ENCODE data around the gene CD28.
"Not testable (repeated sequence)": the region's sequence is repeated elsewhere in the genome, so short reads cannot be mapped to it uniquely, and the experiment has no call there.

CD28 gene

DNA sequence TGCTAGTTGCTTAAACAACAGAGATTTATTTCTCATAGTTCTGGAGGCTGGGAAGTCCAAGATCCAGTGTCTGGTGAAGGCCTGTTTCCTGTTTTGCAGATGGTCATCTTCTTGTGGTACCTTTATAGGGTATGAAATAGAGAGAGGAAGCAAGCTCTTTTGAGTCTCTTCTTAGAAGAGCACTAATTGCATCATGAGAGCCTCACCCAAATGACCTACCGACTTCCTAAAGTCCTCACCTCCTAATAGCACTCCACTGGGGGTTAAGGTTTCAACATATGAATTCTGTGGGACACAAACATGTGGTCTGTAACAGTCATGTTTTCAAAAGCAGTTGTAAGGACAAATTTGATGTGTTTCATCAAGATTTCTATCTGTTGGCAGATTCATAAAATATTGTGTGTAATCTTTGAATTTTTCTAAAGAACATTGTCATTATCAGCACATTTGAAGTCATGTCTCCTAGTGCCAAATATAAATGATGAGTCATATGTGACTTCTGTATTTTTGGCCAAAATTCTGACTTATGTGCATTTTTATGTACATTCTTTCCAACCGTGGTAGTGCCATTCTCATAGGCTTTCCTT, 45.3 kb downstream of the CD28 start:
- no peak for DNase-seq

DNA sequence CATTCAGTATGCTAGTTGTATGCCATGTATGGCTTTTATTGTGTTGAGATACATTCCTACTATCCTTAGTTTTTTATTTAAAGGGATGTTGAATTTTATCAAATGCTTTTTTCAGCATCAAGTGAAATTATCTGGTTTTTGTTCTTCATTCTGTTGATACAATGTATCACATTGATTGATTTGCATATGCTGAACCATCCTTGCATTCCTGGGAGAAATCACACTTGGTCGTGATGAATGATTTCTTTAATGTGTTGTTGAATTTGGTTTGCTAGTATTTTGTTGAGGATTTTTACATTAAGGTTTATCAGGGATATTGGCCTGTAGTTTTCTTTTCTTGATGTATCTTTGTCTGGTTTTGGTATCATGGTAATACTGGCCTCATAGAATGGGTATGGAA, 49.7 kb downstream of the CD28 start:
- DNase-seq, result no peak

- DNase-seq, result no peak
Observed at GRCh38 chr2:203758841-203759689, 52.6 kb downstream of the CD28 start.

DNA sequence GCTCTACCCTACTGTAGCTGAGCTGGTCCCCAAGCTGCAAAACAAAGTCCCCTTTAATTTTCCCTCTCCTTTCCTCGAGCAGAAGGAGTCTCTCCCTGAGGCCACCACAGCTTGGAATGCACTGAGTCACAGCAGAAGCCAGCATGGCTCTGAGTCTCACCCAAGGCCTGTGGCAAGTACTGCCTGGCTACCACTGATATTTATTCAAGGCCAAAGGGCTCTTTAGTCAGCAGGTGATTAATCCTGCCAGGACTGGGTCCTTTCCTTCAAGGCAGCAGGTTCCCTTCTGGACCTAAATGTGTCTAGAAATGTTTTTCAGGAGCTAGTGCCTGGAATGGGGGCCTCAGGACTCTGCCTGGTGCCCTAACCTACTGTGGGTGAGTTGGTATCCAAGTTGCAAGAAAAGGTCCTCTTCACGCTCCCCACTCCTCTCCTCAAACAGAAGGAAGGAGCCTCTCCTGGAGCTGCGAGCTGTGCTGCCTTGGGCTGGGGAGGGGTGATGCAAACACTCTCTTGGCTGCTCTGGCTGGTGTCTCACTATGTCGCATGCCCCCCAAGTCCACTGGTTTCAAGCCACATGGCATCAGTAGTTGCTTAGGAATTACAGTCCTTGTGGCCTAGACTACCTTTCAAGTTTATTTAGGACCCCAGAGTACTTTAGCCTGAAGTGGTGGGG, 53.4 kb downstream of the CD28 start:
- DNase-seq, result no peak

DNA sequence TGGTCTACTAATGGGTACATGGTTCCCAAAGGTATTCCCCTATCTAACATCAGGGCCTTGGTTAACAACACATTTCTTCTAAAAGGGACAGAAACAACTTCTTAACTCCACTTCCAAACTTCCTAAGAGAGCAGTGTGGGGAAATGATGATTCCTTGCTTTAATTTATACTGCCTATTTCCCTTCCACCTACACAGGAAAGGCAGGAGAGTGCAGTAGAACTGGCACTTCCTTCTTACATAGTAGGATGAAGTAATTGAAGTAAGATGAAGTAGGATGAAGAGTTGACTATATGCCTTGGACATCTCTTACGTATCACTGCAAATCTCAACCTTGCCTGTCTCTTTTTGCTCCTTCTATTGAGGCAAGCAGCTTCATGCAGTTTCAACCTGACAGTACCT, 54.7 kb downstream of the CD28 start:
- no peak for DNase-seq

- no peak for DNase-seq
Observed at GRCh38 chr2:203763241-203763937, 57.0 kb downstream of the CD28 start.

- DNase-seq, result no peak
Observed at GRCh38 chr2:203763938-203764664, 57.7 kb downstream of the CD28 start.

GRCh38 chr2:203772456-203773165, 66.2 kb downstream of the CD28 start:
- no peak for DNase-seq

DNA sequence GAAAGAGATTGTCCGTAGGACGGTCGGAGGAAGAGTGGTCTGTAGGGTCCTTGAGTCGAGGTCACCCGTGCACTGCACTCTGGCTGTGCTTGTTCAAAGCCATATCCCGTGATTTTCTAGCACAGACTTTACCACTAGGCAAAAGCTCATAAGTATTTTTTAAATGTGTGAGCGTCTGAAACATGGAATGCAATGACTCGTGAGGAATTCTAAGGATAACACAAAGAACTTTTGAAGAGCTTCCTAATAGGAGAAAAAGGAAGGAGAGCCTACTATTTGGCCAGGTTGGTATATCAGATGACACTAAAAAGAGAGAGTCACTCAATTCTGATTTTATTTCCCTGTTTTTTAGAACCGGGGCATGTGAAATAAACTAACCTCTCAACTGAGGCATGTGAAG, 68.3 kb downstream of the CD28 start:
- DNase-seq, result no peak

DNA sequence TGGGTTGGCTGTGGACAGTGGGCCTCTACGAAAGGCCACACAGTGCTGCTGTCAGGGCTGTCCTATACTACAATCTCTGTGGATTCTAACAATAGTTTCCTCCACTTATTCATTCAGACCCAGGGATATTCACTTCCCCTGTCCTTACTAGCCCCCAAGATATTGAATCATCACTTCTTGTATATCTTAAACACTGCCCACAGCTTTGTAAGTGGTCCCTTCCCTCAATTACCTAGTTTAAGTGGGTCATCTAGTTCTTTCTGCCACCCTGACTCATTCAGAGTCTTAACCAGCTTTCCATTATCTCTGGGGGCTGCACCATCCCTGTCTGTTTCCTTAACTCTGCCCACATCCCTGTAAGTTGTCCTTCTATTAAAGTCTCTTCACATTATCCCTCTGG, 69.2 kb downstream of the CD28 start:
- no peak for DNase-seq

DNA sequence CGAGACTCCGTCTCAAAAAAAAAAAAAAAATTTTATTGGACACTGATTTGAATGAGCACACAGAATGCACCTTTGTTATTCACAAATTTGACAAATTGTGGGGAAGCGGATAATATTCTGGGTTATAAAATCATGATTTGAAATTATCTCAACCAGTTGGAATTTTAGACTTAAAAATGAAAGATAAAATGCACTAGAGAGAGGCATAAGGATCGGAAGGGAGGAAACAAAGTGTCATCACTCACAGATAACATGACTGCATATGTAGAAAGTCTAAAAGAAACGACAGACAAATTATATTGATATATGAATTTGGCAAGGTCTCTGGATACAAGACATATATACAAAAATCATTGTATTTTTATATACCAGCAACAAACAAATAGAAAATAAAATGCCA, 70.6 kb downstream of the CD28 start:
- no peak for DNase-seq

- not testable (repeated sequence) for DNase-seq
Observed at GRCh38 chr2:203779477-203780073, 73.1 kb downstream of the CD28 start.

GRCh38 chr2:203780231-203780630, 73.8 kb downstream of the CD28 start:
- no peak for DNase-seq

GRCh38 chr2:203781151-203781550, 74.7 kb downstream of the CD28 start:
- no peak for DNase-seq

GRCh38 chr2:203782262-203782976, 76.0 kb downstream of the CD28 start:
- DNase-seq, result peak; percentile 49 to 58

DNA sequence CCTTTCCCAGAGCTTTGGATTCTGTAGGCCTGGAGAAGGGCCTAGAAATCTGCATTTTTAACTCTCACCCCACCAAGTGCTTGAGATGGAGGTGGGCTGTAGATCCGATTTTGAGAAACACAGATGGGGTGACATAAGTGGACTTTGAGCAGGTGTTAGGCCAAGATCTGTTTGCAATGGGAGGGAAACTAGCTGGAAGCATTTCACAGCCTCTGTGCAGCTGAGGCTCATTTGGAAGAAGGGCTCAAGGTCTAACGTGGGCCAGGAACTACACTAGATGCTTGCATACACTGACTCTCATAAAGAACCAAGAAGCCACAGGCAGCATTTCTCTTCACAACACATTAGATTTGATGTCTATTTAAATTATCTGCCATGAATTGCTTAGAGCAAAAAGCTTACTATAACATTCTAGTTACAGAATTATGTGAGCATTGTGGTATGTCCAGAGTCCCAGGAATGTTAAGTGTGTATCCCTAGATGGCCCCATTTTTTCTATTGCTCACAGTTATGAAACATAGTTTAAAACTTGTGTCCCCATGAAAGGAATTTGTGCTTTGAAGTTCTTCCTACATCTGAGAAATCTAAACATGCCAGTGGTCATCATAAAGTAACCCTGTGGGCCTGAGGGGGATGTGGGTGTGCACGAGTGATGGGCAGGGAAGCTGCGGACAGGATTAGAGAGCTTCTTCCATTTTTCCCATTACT, 77.2 kb downstream of the CD28 start:
- DNase-seq, result no peak

GRCh38 chr2:203784710-203785270, 78.4 kb downstream of the CD28 start:
- not testable (repeated sequence) for DNase-seq

DNA sequence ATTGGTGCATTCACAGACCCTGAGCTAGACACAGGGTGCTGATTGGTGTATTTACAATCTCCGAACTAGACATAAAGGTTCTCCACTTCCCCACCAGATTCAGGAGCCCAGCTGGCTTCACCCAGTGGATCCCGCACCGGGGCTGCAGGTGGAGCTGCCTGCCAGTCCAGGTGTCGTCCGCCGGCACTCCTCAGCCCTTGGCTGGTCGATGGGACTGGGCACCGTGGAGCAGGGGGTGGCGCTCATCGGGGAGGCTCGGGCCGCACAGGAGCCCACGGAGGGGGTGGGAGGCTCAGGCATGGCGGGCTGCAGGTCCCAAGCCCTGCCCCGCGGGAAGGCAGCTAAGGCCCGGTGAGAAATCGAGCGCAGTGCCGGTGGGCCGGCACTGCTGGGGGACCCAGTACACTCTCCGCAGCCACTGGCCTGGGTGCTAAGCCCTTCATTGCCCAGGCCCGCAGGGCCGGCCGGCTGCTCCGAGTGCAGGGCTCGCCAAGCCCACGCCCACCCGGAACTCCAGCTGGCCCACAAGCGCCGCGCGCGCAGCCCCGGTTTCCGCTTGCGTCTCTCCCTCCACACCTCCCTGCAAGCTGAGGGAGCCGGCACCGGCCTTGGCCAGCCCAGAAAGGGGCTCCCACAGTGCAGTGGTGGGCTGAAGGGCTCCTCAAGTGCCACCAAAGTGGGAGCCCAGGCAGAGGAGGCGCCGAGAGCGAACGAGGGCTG, 79.1 kb downstream of the CD28 start:
- not testable (repeated sequence) for DNase-seq
